SK-N-SH (cell line): ENCODE measurements around the gene NSD1. TPM values are rescaled to one million over a fixed set of nuclear protein-coding genes. Genes with fewer than 3 reads are reported as not detected.

ENCODE experiments used
- CTCF ChIA-PET: fragments of 300-600, 350-600 bp; formaldehyde crosslinking; extraction: SDS; loops from one replicate; lab custom pipeline; 2021; lab: Yijun Ruan, JAX
- POLR2A ChIA-PET: fragments of 350-600 bp; sonication (Branson Sonifier 250); formaldehyde crosslinking; extraction: SDS; loops from one replicate; lab custom pipeline; 2020; ENCODE audit warnings: antibody characterized with exemption, inconsistent platforms; lab: Yijun Ruan, JAX
- DNase-seq: peaks from one replicate; pipeline ENCODE4 v3.0.0; 2012
- H2AFZ ChIP-seq: fragments of 200-600 bp; sonication (generic); 2 replicates; pipeline ENCODE4 v1.8.1; 2016; ENCODE audit warnings: antibody characterized with exemption, mild to moderate bottlenecking, low read depth
- H3F3A ChIP-seq: fragments of 200-600 bp; sonication (generic); replicated peaks from 2 replicates; pipeline ENCODE3; 2016; ENCODE audit warnings: antibody characterized with exemption, mild to moderate bottlenecking; ENCODE audit not compliant: insufficient read depth
- H3K27ac ChIP-seq, 2 experiments: fragments of 200-500 bp in 1 of 2; fragments of 200-600 bp in 1 of 2; sonication (Bioruptor generic) in 1 of 2; sonication (generic), shearing (Covaris generic) in 1 of 2; 2 replicates each; pipeline versions ENCODE4 v1.5.1 to v1.6.1; 2014 to 2016; ENCODE audit warnings: low read depth in 2 of 2, inconsistent platforms in 1 of 2, low read length in 1 of 2, mild to moderate bottlenecking in 1 of 2, mixed read lengths in 1 of 2
- H3K27me3 ChIP-seq: fragments of 200-600 bp; sonication (generic), shearing (Covaris generic); 2 replicates; pipeline ENCODE4 v1.6.1; 2016; ENCODE audit warnings: mixed run types; ENCODE audit not compliant: insufficient read depth
- H3K36me3 ChIP-seq, 2 experiments: fragments of 200-500 bp in 1 of 2; fragments of 200-600 bp in 1 of 2; sonication (Bioruptor generic) in 1 of 2; sonication (generic) in 1 of 2; replicated peaks in 1 of 2; 2 replicates each; pipeline versions ENCODE3 to v1.5.1; 2014 to 2016; ENCODE audit warnings: low read length in 1 of 2, mild to moderate bottlenecking in 1 of 2; ENCODE audit not compliant: insufficient read depth in 2 of 2, control insufficient read depth in 1 of 2
- H3K4me1 ChIP-seq, 2 experiments: fragments of 200-500 bp in 1 of 2; fragments of 200-600 bp in 1 of 2; sonication (Bioruptor generic) in 1 of 2; sonication (generic), shearing (Covaris generic) in 1 of 2; 2 replicates each; pipeline versions ENCODE4 v1.5.1 to v1.6.1; 2014 to 2016; ENCODE audit warnings: low read depth in 1 of 2, low read length in 1 of 2, mixed run types in 1 of 2; ENCODE audit not compliant: insufficient read depth in 2 of 2, control insufficient read depth in 1 of 2
- H3K4me2 ChIP-seq: fragments of 200-600 bp; sonication (generic), shearing (Covaris generic); 2 replicates; pipeline ENCODE4 v1.6.1; 2017; ENCODE audit warnings: mixed run types
- H3K4me3 ChIP-seq, 2 experiments: fragments of 200-500 bp in 1 of 2; fragments of 200-600 bp in 1 of 2; sonication (Bioruptor generic) in 1 of 2; sonication (generic), shearing (Covaris generic) in 1 of 2; 2 replicates each; pipeline versions ENCODE4 v1.5.1 to v1.8.1; 2014 to 2016; ENCODE audit warnings: low read depth in 2 of 2, inconsistent platforms in 1 of 2, low read length in 1 of 2, mild to moderate bottlenecking in 1 of 2, mixed read lengths in 1 of 2, moderate library complexity in 1 of 2
- H3K79me2 ChIP-seq: fragments of 200-600 bp; sonication (generic); 2 replicates; pipeline ENCODE4 v1.8.1; 2017; ENCODE audit warnings: mild to moderate bottlenecking; ENCODE audit not compliant: insufficient read depth
- H3K9ac ChIP-seq: fragments of 200-600 bp; sonication (generic); 2 replicates; pipeline ENCODE4 v1.6.1; 2017; ENCODE audit warnings: mixed run types
- H3K9me2 ChIP-seq: fragments of 200-600 bp; sonication (generic); 2 replicates; pipeline ENCODE4 v1.6.1; 2017; ENCODE audit warnings: mixed run types
- H3K9me3 ChIP-seq: fragments of 200-600 bp; sonication (generic); 2 replicates; pipeline ENCODE4 v1.6.1; 2017; ENCODE audit warnings: mixed run types, mild to moderate bottlenecking, moderate library complexity
- H4K20me1 ChIP-seq: fragments of 200-600 bp; sonication (generic); 2 replicates; pipeline ENCODE4 v1.6.1; 2017; ENCODE audit warnings: mild to moderate bottlenecking, mixed run types; ENCODE audit not compliant: insufficient read depth
- CTCF ChIP-seq: fragments of 200-600 bp; sonication (generic); IDR thresholded peaks from 2 replicates; pipeline ENCODE4 v1.6.1; 2017; ENCODE audit warnings: antibody characterized with exemption, mild to moderate bottlenecking, moderate library complexity
- EZH2phosphoT487 ChIP-seq: fragments of 200-600 bp; sonication (generic); IDR thresholded peaks from 2 replicates; pipeline ENCODE4 v1.6.1; 2017; ENCODE audit warnings: low read depth, mixed run types, mild to moderate bottlenecking, antibody characterized with exemption, moderate library complexity, borderline replicate concordance
- GATA2 ChIP-seq: sonication (generic); formaldehyde crosslinking; IDR thresholded peaks from 2 replicates; pipeline ENCODE4 v1.5.0; 2020; ENCODE audit warnings: mild to moderate bottlenecking, missing genetic modification reagents
- MEF2A ChIP-seq: IDR thresholded peaks from 2 replicates; pipeline ENCODE4 v1.4.0; 2012; ENCODE audit warnings: low read depth, borderline replicate concordance
- TAF1 ChIP-seq: IDR thresholded peaks from 2 replicates; pipeline ENCODE4 v1.6.1; 2012; ENCODE audit warnings: low read depth, mild to moderate bottlenecking, low read length, moderate library complexity, borderline replicate concordance
- TCF12 ChIP-seq: IDR thresholded peaks from 2 replicates; pipeline ENCODE4 v1.4.0; 2012
- USF2 ChIP-seq: fragments of 150-350 bp; IDR thresholded peaks from 2 replicates; pipeline ENCODE4 v1.6.1; 2017; ENCODE audit warnings: antibody characterized with exemption, low read length, low read depth, borderline replicate concordance
- WGBS: methylation state at CpG from one replicate; pipeline ENCODE4 v1.1.6; 2017; ENCODE audit warnings: low lambda C conversion rate; 5-methylcytosine and 5-hydroxymethylcytosine counted together
- polyA plus RNA-seq, 3 experiments: library from polyadenylated mRNA; depleted of rRNA; stranded (reverse); fragments of >200 nt; gene quantifications; 2 replicates each; pipeline ENCODE4 v1.2.3, GENCODE V29; 2012
- TF ChIP-seq, protein P1 (sequence below): IDR thresholded peaks from 2 replicates; pipeline ENCODE4; 2012
- TF ChIP-seq, protein P2 (sequence below): IDR thresholded peaks from 2 replicates; pipeline ENCODE4 v1.4.0; 2012; ENCODE audit warnings: low read depth, borderline replicate concordance

Gene NSD1
- polyA plus RNA-seq, 1 of the 3 experiments (the other 2 are of a cell fraction) = 6.7 TPM

DNA sequence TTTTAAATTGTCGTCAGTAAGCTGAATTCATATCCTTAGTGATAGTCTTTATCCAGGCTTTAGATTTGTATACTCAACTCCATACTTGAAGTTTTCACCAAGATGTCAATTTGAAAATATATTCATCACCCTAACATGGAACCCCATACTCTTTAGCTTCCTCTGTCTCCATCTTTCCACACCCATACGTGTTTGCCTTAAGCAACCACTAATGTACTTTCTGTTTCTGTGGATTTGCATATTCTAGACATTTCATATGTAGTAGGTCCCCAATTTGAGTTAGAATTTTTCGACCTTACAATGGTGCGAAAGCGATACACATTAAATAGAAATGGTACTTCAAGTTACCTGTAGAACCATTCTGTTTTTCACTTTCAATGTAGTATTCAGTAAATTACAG lies 65.2 kb downstream of the NSD1 start:
- WGBS = 95% methylated on average over 5 of the region's 5 CpGs
- H2AFZ ChIP-seq = no peak overlapping the region

More for the DNA sequence above, 65.2 kb downstream of the NSD1 start:
- no peaks in the 10 kb centered on the region for H3K9me3 ChIP-seq
- H3K27ac ChIP-seq = no peak overlapping the region
- H3K9ac ChIP-seq = no peak overlapping the region
- H4K20me1 ChIP-seq = no peaks in the 10 kb centered on the region
- peaks cover 34% of the 10 kb centered on the region for H3K79me2 ChIP-seq
- no peak for DNase-seq
- TF ChIP-seq MEF2A (no peak), CTCF (no peak), EZH2phosphoT487 (no peak), GATA2 (CRISPR knock-in tag) (no peak), TAF1 (no peak), TCF12 (no peak), USF2 (no peak)
- TF ChIP-seq, protein P1, sequence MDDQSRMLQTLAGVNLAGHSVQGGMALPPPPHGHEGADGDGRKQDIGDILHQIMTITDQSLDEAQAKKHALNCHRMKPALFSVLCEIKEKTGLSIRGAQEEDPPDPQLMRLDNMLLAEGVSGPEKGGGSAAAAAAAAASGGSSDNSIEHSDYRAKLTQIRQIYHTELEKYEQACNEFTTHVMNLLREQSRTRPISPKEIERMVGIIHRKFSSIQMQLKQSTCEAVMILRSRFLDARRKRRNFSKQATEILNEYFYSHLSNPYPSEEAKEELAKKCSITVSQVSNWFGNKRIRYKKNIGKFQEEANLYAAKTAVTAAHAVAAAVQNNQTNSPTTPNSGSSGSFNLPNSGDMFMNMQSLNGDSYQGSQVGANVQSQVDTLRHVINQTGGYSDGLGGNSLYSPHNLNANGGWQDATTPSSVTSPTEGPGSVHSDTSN = no peak
- TF ChIP-seq, protein P2, sequence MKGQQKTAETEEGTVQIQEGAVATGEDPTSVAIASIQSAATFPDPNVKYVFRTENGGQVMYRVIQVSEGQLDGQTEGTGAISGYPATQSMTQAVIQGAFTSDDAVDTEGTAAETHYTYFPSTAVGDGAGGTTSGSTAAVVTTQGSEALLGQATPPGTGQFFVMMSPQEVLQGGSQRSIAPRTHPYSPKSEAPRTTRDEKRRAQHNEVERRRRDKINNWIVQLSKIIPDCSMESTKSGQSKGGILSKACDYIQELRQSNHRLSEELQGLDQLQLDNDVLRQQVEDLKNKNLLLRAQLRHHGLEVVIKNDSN = no peak
- H3K4me3 ChIP-seq = no peak overlapping the region
- ChIA-PET CTCF (interaction anchor here (0.6 kb wide), 1 partner anchor 11 kb away, joined by 3 read pairs; no protein-coding TSS in a partner anchor), POLR2A (no interaction called here)
- H3K4me2 ChIP-seq = no peak overlapping the region
- H3K36me3 ChIP-seq = peaks cover 8 to 56% of the 10 kb centered on the region in 2 experiments
- H3K27me3 ChIP-seq = no peaks in the 10 kb centered on the region
- H3K9me2 ChIP-seq = no peaks in the 10 kb centered on the region
- no peaks in the 10 kb centered on the region for H3K4me1 ChIP-seq
- H3F3A ChIP-seq = peaks cover 8% of the 10 kb centered on the region
